Measurements from ENCODE around the gene BRIP1. TPM values are rescaled to one million over a fixed set of nuclear protein-coding genes. Genes with fewer than 3 reads are reported as not detected.

The BRIP1 gene
- total and polyA plus RNA-seq, 10 donors = 0.41 to 3.7 (median 1.5) TPM

DNA sequence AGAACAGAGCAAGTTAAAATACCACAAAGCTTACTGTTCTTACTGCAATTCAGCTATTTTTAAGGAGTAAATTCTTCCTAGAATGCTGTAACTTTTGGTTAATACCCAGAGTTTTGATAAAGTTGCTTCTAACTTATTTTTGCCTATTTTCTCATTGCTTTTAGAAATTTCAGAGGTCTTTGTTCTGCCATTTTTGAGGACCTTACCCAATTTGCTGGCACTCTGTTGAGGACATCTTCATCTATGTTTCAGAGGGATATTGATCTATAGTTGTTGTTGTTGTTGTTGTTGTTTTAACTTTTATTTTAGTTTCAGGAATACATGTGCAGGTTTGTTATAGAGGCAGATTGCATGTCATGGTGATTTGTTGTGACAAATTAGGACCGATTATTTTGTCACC is 161.3 kb downstream of the BRIP1 start:
- intact Hi-C loops (cut with DNase I; ENCODE audit: low total_unique reads) = no loop called here
- no peak for TF ChIP-seq POLR2A (IDR thresholded peaks at IDR 0.05)
- no peak for TF ChIP-seq POLR2AphosphoS5 (IDR thresholded peaks at IDR 0.05)
- TF ChIP-seq CTCF (IDR thresholded peaks at IDR 0.05 in 8 of 11, conservative IDR thresholded peaks at IDR 0.05 in 3 of 11) = no peak
- 97 to 100% (median 98%) methylated on average over 1 of the region's 1 CpG for WGBS, 5 donors

DNA sequence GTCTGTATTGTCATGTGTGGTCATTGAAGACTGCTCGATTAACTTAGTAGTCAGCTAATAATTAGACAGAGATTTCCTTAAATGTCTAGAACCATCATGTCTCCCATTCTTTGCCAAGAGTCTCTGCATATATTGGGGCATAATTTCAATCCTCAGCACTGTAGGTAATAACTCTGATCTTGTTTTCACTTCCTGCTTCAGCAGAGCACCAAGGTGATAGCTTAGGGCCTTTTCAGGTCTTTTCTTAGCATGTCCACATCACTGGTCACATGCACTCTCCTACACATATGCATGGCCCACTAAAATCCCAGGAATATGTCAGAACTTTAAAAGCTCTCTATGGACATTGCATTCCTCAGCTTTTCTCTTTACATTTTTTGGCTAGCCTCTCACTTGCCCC is 162.0 kb downstream of the BRIP1 start:
- 94 to 100% (median 100%) methylated on average over 1 of the region's 1 CpG for WGBS, 5 donors
- Histone ChIP-seq H3K27ac (no peak overlapping the region), H3K4me3 (no peak overlapping the region), H3K9me3 (peaks cover 6 to 74% (median 61%) of the 10 kb centered on the region in 8 donors), H3K4me1 (no peaks in the 10 kb centered on the region), H3K36me3 (no peaks in the 10 kb centered on the region), H3K27me3 (replicated peaks in 1 of 7) (no peaks in the 10 kb centered on the region)
- no peak for DNase-seq
- TF ChIP-seq CTCF (IDR thresholded peaks at IDR 0.05 in 8 of 11, conservative IDR thresholded peaks at IDR 0.05 in 3 of 11) = no peak
- TF ChIP-seq POLR2A (IDR thresholded peaks at IDR 0.05) = no peak
- TF ChIP-seq POLR2AphosphoS5 (IDR thresholded peaks at IDR 0.05) = no peak
- intact Hi-C loops (cut with DNase I; ENCODE audit: low total_unique reads) = no loop called here

More for the DNA sequence above, 161.3 kb downstream of the BRIP1 start:
- no peak for DNase-seq
- Histone ChIP-seq H3K4me3 (no peak overlapping the region), H3K4me1 (no peaks in the 10 kb centered on the region), H3K36me3 (no peaks in the 10 kb centered on the region), H3K9me3 (peaks cover 6 to 68% (median 59%) of the 10 kb centered on the region in 8 donors), H3K27ac (no peak overlapping the region), H3K27me3 (replicated peaks in 1 of 7) (no peaks in the 10 kb centered on the region)

DNA sequence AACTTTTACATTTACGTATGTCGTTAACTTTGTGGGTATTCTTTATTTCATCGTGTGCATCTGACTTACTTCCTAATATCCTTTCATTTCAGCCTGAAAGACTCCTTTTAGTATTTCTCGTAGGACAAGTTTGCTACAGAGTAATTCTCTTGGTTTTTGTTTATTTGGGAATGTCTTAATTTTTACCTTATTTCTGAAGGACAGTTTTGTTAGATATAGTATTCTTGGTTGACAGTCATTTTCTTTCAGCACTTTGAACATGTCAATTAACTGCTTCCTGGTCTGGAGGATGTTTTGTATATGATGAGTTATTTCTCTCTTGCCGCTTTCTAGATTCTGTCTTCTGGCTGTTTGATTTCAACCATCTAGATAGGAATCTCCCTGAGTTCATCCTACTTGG is 163.1 kb downstream of the BRIP1 start:
- no peak for DNase-seq
- no peak overlapping the region for H3K27ac ChIP-seq
- TF ChIP-seq POLR2A (IDR thresholded peaks at IDR 0.05) (no peak), POLR2AphosphoS5 (IDR thresholded peaks at IDR 0.05) (no peak), CTCF (IDR thresholded peaks at IDR 0.05 in 8 of 11, conservative IDR thresholded peaks at IDR 0.05 in 3 of 11) (no peak)
- no peaks in the 10 kb centered on the region for H3K36me3 ChIP-seq
- intact Hi-C loops (cut with DNase I; ENCODE audit: low total_unique reads) = no loop called here
- no peak overlapping the region for H3K4me3 ChIP-seq
- H3K9me3 ChIP-seq = peaks cover 6 to 74% (median 61%) of the 10 kb centered on the region in 8 donors
- no peaks in the 10 kb centered on the region for H3K4me1 ChIP-seq
- 96 to 100% (median 98%) methylated on average over 5 of the region's 5 CpGs for WGBS, 5 donors
- H3K27me3 ChIP-seq (replicated peaks in 1 of 7) = no peaks in the 10 kb centered on the region

- H3K27me3 ChIP-seq (replicated peaks in 1 of 7) = no peaks in the 10 kb centered on the region
- H3K4me3 ChIP-seq = no peak overlapping the region
- no peak for TF ChIP-seq CTCF (IDR thresholded peaks at IDR 0.05 in 8 of 11, conservative IDR thresholded peaks at IDR 0.05 in 3 of 11)
- no peak for TF ChIP-seq POLR2AphosphoS5 (IDR thresholded peaks at IDR 0.05)
- no peak for TF ChIP-seq POLR2A (IDR thresholded peaks at IDR 0.05)
- no peaks in the 10 kb centered on the region for H3K4me1 ChIP-seq
- intact Hi-C loops (cut with DNase I; ENCODE audit: low total_unique reads) = no loop called here
- H3K9me3 ChIP-seq = peaks cover 6 to 74% (median 61%) of the 10 kb centered on the region in 8 donors
- WGBS, 5 donors = 93 to 100% (median 96%) methylated on average over 2 of the region's 2 CpGs
- DNase-seq = no peak
- no peak overlapping the region for H3K27ac ChIP-seq
- H3K36me3 ChIP-seq = no peaks in the 10 kb centered on the region
Observed at GRCh38 chr17:61699694-61700093, 163.6 kb downstream of the BRIP1 start.
